Stimulated activated CD8-positive, alpha-beta memory T cell treated with anti-CD3 and anti-CD28 coated beads, Interleukin-2, amount 100 ng/mL, for 48 hours (primary cell): Measurements from ENCODE around the gene PRKCQ.

Experiments
- DNase-seq, 2 donors: peaks; one replicate each; pipeline ENCODE4 v3.0.0-alpha.2; 2020; ENCODE audit warnings: low read depth in 2 of 2

PRKCQ gene

DNA sequence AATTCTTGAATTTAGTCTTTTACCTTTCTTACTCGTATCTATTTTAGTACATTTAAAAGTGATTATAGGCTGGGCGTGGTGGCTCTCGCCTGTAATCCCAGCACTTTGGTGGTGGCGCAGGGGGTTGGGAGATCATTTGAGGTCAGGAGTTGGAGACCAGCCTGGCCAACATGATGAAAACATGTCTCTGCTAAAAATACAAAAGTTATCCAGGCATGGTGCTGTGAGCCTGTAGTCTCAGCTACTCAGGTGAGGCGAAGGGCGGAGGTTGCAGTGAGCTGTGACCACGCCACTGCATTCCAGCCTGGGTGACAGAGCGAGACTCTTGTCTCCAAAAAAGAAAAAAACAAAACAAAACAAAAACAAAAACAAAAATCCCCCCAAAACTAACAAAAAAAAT is 12.2 kb downstream of the PRKCQ start:
- no peak for DNase-seq

DNA sequence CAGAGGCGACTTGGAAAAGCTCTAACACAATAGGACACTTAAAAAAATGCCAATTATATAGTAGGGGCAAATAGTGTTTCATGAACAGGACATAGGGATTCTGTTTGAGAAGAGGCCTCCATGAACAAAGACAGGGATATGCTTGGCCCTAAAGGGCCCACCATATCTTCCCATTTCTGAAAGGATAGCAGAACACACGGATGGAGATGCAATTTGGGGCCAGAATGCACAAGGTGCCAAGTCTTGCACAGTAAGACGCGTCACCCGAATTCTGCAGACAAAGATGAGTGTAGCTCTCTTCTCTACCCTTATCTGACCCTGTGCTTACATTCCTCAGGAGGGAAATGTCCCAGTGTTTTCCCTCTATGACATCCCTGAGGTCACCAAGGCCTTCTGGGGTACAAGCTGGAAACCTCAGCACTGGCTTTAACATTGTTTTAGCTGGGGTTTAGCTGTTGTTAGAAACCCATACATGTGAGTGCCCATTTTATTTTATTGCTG is 12.8 kb downstream of the PRKCQ start:
- DNase-seq, result no peak

- no peak for DNase-seq
These were observed 14.5 kb downstream of the PRKCQ start for GRCh38 chr10:6565588-6565987.

- DNase-seq, result no peak
These were observed 15.7 kb downstream of the PRKCQ start for GRCh38 chr10:6564367-6564766.

GRCh38 chr10:6563731-6564130 is 16.3 kb downstream of the PRKCQ start:
- DNase-seq, result no peak

GRCh38 chr10:6563075-6563474 is 17.0 kb downstream of the PRKCQ start:
- DNase-seq, result no peak

GRCh38 chr10:6562221-6562620 is 17.9 kb downstream of the PRKCQ start:
- no peak for DNase-seq

- DNase-seq, result no peak
These were observed 18.5 kb downstream of the PRKCQ start for GRCh38 chr10:6561552-6561951.

DNA sequence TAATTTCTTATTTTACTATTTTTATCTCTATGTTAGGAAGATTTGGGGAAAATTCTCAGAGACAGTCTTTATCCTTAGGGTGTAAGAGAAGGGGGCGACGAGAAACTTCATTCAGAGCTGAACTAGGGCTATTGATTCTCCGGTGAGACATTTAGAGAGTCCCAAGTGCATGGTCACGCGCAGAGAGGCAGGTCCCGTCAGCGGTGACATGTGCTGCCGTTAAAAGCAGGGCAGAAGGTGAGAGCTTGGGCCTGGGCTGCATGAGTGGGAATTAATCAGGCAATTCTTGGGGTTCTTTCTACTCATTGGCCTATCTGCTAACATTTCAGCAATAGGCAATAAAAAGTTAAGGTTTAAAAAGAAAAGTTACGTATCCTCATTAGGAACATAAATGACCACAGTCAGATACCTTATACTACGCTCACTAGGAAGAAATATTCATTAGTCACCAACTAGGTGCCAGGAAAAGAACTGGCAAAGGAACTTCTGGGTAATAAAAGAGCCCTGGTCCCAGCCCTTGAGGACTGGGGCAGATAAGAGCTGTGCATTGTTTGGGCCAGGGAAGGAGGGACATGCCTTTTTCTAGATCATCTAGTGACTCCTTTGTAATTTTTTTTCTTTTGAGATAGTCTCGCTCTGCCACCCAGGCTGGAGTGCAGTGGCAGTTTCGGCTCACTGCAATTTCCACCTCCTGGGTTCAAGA is 21.2 kb downstream of the PRKCQ start:
- no peak for DNase-seq

GRCh38 chr10:6558272-6558671 is 21.8 kb downstream of the PRKCQ start:
- DNase-seq, result no peak

GRCh38 chr10:6553937-6554336 is 26.1 kb downstream of the PRKCQ start:
- DNase-seq, result no peak

- DNase-seq, result peak in 1 of 2 donors; percentile 44
These were observed 36.6 kb downstream of the PRKCQ start for GRCh38 chr10:6543431-6544005.

DNA sequence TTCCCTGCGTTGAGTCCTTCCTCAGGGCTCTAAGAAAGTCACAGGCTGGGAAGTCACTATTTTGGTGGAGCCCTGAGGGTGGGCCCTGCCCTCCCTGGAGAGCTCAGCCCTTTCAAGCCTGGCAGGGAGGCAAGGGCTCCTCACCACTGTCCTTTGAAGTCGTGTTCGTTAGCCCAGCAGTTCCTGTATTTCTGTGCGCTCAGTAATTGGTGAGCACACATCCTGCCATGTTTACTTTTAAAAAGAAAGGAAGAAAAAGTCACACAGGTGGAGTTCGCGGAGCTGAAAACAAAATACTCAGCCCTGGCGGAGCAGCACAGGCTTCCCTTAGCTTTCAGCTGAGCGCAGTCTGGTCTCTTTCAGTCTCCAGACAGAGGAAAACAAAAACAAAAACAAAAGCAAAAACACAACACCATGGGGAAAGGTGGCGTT is 37.1 kb downstream of the PRKCQ start:
- DNase-seq, result no peak

DNA sequence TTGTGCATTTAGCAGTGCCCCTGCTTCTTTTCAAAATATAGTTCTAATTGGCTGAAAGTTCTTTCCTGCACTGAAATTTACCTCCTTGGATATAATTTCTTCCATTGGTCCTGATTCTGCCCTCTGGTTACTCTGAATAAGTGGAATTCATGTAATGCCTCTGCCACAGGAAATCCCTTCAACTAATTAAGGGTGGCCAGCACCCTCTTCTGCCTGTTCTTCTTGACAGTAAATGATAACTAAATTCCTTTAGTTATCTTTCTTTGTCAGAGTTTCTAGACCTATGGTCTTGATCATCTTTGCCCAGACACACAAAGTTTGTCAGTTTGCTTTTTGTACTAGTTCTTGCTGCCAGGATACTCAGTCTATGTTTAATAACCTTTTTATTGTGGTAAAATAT is 40.2 kb downstream of the PRKCQ start:
- DNase-seq, result no peak

DNA sequence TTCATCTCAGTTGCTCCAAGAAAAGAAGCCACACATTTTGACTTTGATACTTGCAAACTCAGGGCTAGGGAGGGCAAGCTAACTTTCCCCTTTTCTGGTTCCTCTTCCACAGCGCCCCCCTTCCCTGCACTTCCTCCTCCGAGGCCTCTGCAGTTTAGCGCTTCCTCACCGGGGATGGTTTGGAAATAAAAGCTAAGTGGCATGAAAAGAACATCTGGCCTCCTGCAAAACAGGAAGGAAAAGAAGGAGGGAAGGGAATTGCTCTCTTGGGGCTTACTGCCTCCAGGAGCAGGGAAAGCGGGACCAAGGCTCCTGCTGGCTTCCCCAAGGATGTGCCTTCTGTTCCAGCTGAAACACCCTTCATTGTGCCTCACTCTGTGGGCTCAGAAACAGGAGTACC is 42.3 kb downstream of the PRKCQ start:
- DNase-seq, result no peak

DNA sequence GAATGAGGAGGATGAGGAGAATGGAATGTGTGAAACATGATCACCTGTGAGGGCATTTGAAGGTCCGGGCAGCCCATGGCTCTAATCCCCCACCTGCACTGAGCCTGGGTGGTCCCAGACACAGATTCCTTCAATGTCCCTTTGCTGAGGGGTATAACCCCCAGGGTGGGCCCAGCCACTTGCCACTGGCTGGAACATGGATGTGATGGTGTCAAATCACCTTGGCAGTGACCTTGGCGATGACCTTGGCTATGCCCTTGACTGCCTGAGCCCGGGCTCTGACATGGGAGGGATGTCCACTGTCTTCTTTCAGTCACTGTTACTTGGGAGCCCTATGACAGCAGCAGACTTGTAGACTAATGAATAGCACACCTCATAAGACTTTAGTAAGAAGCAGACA is 44.0 kb downstream of the PRKCQ start:
- DNase-seq, result no peak

GRCh38 chr10:6535156-6535764 is 44.8 kb downstream of the PRKCQ start:
- DNase-seq, result no peak

DNA sequence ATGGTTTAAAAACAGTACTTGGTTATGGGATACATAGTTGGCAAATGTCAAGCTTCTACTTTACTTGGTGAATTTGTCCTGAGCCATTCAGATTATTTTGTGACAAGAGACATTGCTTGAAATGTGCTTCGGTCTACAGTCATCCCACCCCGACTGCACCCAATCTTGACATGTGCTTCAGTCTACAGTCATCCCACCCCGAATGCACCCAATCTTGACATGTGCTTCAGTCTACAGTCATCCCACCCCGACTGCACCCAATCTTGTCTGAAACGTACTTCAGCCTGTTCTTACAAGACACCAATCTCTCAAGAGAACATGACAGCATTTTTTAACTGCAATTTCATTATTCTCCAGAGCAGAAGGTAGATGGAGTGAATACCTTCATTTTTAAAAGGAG is 47.8 kb downstream of the PRKCQ start:
- no peak for DNase-seq

- no peak for DNase-seq
These were observed 49.1 kb downstream of the PRKCQ start for GRCh38 chr10:6530966-6531365.

GRCh38 chr10:6530211-6530840 is 49.8 kb downstream of the PRKCQ start:
- peak in 1 of 2 donors; percentile 55 for DNase-seq

DNA sequence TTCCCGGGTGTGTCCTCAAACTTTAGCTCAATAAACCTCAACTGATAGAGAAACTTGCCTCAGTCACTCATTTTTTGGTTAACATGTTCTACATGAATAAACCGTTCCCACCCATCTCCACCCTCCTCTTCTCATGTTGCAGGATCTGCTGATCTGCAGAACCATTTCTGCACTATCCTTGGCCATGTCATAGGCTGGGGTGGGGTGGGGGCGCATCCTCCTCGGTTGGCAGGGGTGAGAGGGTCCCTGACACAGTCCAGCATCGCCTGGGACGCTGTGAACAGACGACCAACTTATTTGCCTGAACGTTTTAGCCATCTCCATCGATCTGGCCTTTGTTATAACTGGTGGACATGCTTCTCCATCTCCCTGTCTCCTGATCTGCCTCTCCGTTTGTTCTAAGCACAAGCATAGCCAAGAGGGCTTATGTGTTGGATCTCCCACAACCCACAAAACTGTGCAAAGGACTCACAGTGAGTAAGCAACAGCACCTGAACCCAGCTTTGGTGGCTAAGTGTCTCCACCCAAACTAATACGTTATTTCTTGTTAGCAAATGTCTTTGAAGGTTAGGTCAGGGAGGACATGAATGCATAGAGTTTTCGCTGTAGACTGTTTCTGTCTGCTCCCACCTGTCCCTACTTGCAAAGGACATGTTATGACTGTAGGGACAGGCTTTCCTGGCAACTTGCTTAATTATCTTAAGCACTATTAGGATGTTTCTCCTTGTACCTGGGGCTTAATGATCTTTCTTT is 51.7 kb downstream of the PRKCQ start:
- DNase-seq, result no peak

DNA sequence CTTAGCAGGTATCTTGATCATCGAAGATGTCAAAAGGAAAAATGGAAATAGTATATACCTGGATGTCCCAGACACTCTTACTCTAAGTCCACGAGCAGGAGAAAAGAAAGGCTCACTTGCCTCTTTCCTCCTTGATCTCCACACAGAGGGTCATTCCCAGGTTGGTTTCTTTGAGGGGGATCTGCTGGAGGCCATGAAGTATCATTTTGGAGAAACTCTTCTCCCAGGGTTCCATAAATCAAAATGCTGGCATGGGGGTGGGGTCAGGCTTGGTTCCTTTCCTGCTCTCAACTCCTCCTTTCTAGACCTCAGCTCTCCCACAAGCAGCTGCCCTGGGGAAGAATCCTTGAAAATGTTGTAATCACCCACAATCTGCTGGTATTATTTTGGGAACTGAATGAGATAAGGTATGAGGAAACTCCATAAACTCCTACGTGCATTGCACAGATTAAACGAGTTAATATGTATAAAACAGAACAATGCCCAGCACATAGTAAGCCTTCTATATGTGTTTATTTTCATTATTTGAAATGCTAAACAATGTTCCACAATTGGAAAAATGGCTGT is 54.4 kb downstream of the PRKCQ start:
- no peak for DNase-seq
